Liver (tissue), 3 donors: ENCODE data around the gene AP2S1.

Experiments used
- ATF3 ChIP-seq: IDR thresholded peaks from 2 replicates; pipeline ENCODE4 v1.6.1; 2016; ENCODE audit warnings: antibody characterized with exemption
- CTCF ChIP-seq: fragments of 150-350 bp; IDR thresholded peaks from 2 replicates; pipeline ENCODE4 v1.5.1; 2017; ENCODE audit warnings: improper control_type of control experiment, low read depth, low read length; ENCODE audit not compliant: missing input control
- EGR1 ChIP-seq, 2 donors: IDR thresholded peaks; 2 replicates each; pipeline ENCODE4 v1.6.1; 2016 to 2018; ENCODE audit warnings: antibody characterized with exemption in 2 of 2, low read depth in 2 of 2
- FOXA1 ChIP-seq: IDR thresholded peaks from 2 replicates; pipeline ENCODE4 v1.6.1; 2016; ENCODE audit warnings: antibody characterized with exemption
- GABPA ChIP-seq, 2 donors: IDR thresholded peaks in 1 of 2; conservative IDR thresholded peaks in 1 of 2; 2 replicates each; pipeline ENCODE4 v1.6.1; 2016; ENCODE audit warnings: antibody characterized with exemption in 2 of 2, mild to moderate bottlenecking in 1 of 2, moderate library complexity in 1 of 2
- MAX ChIP-seq: IDR thresholded peaks from 2 replicates; pipeline ENCODE4 v1.6.1; 2016; ENCODE audit warnings: antibody characterized with exemption
- RAD21 ChIP-seq, 2 donors: IDR thresholded peaks; 2 replicates each; pipeline ENCODE4 v1.6.1; 2016; ENCODE audit warnings: antibody characterized with exemption in 2 of 2, mild to moderate bottlenecking in 2 of 2
- YY1 ChIP-seq: IDR thresholded peaks from 2 replicates; pipeline ENCODE4 v1.6.1; 2016; ENCODE audit warnings: antibody characterized with exemption, mild to moderate bottlenecking
- ZBTB33 ChIP-seq: IDR thresholded peaks from 2 replicates; pipeline ENCODE4 v1.6.1; 2016; ENCODE audit warnings: antibody characterized with exemption
- donor health status: healthy.
- donor health status: healthy.

GRCh38 chr19:46839752-46840497 lies 10.7 kb downstream of the AP2S1 start:
- TF ChIP-seq CTCF = no peak
- no peak for TF ChIP-seq RAD21 (IDR thresholded peaks at IDR 0.05)
- TF ChIP-seq MAX = no peak
- no peak for TF ChIP-seq YY1
- TF ChIP-seq ATF3 = no peak
- TF ChIP-seq GABPA (IDR thresholded peaks at IDR 0.05 in 1 of 2, conservative IDR thresholded peaks at IDR 0.05 in 1 of 2) = no peak
- no peak for TF ChIP-seq FOXA1
- TF ChIP-seq ZBTB33 = no peak
- TF ChIP-seq EGR1 (IDR thresholded peaks at IDR 0.05; ENCODE audit: low read depth in 2 of 2) = no peak
